SK-N-SH treated with all-trans-retinoic acid at 6 μM for 48 hours (cell line): ENCODE results near the gene PLGLB2.
"Not testable (repeated sequence)": the region's sequence is repeated elsewhere in the genome, so short reads cannot be mapped to it uniquely, and the experiment has no call there.

ENCODE experiments used
- ARNTL ChIP-seq: fragments of 450-650 bp; formaldehyde crosslinking; IDR thresholded peaks from 2 replicates; pipeline ENCODE4 v1.5.0; 2020; ENCODE audit warnings: low read depth, mild to moderate bottlenecking, moderate library complexity, borderline replicate concordance
- CSDC2 ChIP-seq: fragments of 250-450 bp; sonication (Bioruptor Pico); IDR thresholded peaks from 2 replicates; pipeline ENCODE4 v1.5.0; 2020; ENCODE audit warnings: mild to moderate bottlenecking, moderate library complexity
- ISL1 ChIP-seq: fragments of 250-450 bp; sonication (Bioruptor Pico); IDR thresholded peaks from 2 replicates; pipeline ENCODE4 v2.1.2; 2022; ENCODE audit warnings: mild to moderate bottlenecking, moderate library complexity
- SNAI2 ChIP-seq: fragments of 250-450 bp; sonication (Bioruptor Pico); IDR thresholded peaks from 2 replicates; pipeline ENCODE4 v1.5.0; 2020; ENCODE audit warnings: mild to moderate bottlenecking, moderate library complexity
- ZFP3 ChIP-seq: fragments of 250-450 bp; sonication (Bioruptor Pico); IDR thresholded peaks from 2 replicates; pipeline ENCODE4 v1.5.0; 2020; ENCODE audit warnings: mild to moderate bottlenecking, moderate library complexity
- TF ChIP-seq, protein P1 (sequence below): fragments of 250-450 bp; sonication (Bioruptor Pico); IDR thresholded peaks from 2 replicates; pipeline ENCODE4 v1.8.0; 2020; ENCODE audit warnings: mild to moderate bottlenecking, moderate library complexity, borderline replicate concordance
- TF ChIP-seq, protein P2 (sequence below): fragments of 250-450 bp; sonication (Bioruptor Pico); IDR thresholded peaks from 2 replicates; pipeline ENCODE4 v1.5.1; 2020; ENCODE audit warnings: low read depth, mild to moderate bottlenecking, moderate library complexity

DNA sequence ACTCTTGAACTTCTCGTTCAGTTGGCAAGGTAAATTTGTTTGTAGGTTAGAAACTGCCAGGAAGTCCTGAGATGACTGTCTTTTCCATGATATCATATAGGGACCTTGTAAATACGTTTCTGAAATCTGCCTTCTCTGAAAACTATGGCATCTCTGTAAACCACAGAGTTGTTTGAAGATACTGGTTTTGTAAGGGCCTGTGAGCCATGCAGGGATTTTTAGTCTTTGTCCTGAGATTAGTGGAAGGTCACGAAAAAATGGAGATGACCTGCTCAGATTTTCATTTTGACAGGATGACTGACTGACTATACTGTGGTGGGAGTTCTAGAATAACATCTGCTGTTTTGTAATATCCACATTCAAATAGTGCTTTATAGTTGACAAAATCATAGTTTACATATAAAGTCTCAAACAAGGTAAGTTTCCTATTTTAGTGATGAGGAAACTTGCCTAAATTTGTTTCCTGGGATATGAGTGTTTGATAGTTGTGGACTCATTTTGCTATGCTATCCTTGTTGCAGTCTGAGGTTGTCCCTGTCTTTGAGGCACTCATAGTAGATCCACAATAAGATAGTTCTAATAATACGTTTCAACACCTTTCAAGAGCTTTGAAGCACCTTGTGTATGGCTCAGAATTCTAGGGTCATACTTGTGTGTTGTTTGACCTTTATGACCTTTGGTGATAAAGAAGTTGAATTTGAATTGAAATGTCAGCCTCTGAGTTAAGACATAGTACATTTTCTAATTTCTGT lies 43.1 kb upstream of the PLGLB2 start:
- TF ChIP-seq SNAI2; ARNTL; ZFP3 (CRISPR knock-in tag); CSDC2 (CRISPR knock-in tag); ISL1 (CRISPR knock-in tag): not testable (repeated sequence)
- TF ChIP-seq, protein P1, sequence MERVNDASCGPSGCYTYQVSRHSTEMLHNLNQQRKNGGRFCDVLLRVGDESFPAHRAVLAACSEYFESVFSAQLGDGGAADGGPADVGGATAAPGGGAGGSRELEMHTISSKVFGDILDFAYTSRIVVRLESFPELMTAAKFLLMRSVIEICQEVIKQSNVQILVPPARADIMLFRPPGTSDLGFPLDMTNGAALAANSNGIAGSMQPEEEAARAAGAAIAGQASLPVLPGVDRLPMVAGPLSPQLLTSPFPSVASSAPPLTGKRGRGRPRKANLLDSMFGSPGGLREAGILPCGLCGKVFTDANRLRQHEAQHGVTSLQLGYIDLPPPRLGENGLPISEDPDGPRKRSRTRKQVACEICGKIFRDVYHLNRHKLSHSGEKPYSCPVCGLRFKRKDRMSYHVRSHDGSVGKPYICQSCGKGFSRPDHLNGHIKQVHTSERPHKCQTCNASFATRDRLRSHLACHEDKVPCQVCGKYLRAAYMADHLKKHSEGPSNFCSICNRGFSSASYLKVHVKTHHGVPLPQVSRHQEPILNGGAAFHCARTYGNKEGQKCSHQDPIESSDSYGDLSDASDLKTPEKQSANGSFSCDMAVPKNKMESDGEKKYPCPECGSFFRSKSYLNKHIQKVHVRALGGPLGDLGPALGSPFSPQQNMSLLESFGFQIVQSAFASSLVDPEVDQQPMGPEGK (CRISPR knock-in tag) = not testable (repeated sequence)
- TF ChIP-seq, protein P2, sequence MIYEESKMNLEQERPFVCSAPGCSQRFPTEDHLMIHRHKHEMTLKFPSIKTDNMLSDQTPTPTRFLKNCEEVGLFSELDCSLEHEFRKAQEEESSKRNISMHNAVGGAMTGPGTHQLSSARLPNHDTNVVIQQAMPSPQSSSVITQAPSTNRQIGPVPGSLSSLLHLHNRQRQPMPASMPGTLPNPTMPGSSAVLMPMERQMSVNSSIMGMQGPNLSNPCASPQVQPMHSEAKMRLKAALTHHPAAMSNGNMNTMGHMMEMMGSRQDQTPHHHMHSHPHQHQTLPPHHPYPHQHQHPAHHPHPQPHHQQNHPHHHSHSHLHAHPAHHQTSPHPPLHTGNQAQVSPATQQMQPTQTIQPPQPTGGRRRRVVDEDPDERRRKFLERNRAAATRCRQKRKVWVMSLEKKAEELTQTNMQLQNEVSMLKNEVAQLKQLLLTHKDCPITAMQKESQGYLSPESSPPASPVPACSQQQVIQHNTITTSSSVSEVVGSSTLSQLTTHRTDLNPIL (CRISPR knock-in tag) = not testable (repeated sequence)
